H9 (cell line): ENCODE results near the gene PTMA. TPM values are rescaled to one million over a fixed set of nuclear protein-coding genes. Genes with fewer than 3 reads are reported as not detected.
A peak's percentile ranks its signal among the peaks of the same experiment; 100 is the strongest.

Experiments used
- DNase-seq: peaks from one replicate; pipeline ENCODE4 v3.0.0-alpha.2; 2017
- H2AFZ ChIP-seq: one replicate; pipeline ENCODE4 v1.6.1; 2013; ENCODE audit warnings: mild to moderate bottlenecking, low read length, control low read depth, moderate library complexity
- H2AK5ac ChIP-seq: 2 replicates; pipeline ENCODE4 v1.6.1; 2013; ENCODE audit warnings: low read length, control low read depth, mixed read lengths; ENCODE audit not compliant: insufficient read length
- H2BK120ac ChIP-seq: one replicate; pipeline ENCODE4 v1.6.1; 2013; ENCODE audit warnings: low read depth, mild to moderate bottlenecking, low read length, control low read depth, inconsistent platforms; ENCODE audit not compliant: poor library complexity, severe bottlenecking
- H2BK12ac ChIP-seq: 2 replicates; pipeline ENCODE4 v1.6.1; 2013; ENCODE audit warnings: low read length, control low read depth, mixed read lengths, low read depth; ENCODE audit not compliant: insufficient read length
- H2BK15ac ChIP-seq: 2 replicates; pipeline ENCODE4 v1.6.1; 2013; ENCODE audit warnings: low read depth, low read length, control low read depth
- H2BK20ac ChIP-seq: one replicate; pipeline ENCODE4 v1.6.1; 2013; ENCODE audit warnings: low read depth, mild to moderate bottlenecking, low read length, control low read depth, inconsistent platforms; ENCODE audit not compliant: poor library complexity, severe bottlenecking
- H2BK5ac ChIP-seq: 2 replicates; pipeline ENCODE4 v1.6.1; 2013; ENCODE audit warnings: low read length, control low read depth, mixed read lengths; ENCODE audit not compliant: insufficient read length
- H3K14ac ChIP-seq: 2 replicates; pipeline ENCODE4 v1.6.1; 2013; ENCODE audit warnings: low read length, control low read depth; ENCODE audit not compliant: insufficient read depth
- H3K18ac ChIP-seq: 2 replicates; pipeline ENCODE4 v1.6.1; 2013; ENCODE audit warnings: low read depth, mild to moderate bottlenecking, mixed read lengths, low read length, control low read depth; ENCODE audit not compliant: insufficient read length
- H3K23ac ChIP-seq: 2 replicates; pipeline ENCODE4 v1.6.1; 2013; ENCODE audit warnings: low read length, control low read depth, mixed read lengths, low read depth; ENCODE audit not compliant: insufficient read length
- H3K23me2 ChIP-seq: 2 replicates; pipeline ENCODE4 v1.6.1; 2013; ENCODE audit warnings: low read depth, mild to moderate bottlenecking, mixed read lengths, low read length, control low read depth; ENCODE audit not compliant: insufficient read length, poor library complexity, severe bottlenecking
- H3K27ac ChIP-seq: 2 replicates; pipeline ENCODE4 v1.5.1; 2013; ENCODE audit warnings: low read length, control low read depth, mixed read lengths, low read depth; ENCODE audit not compliant: insufficient read length
- H3K27me3 ChIP-seq: 2 replicates; pipeline ENCODE4 v1.6.1; 2013; ENCODE audit warnings: low read length, control low read depth, inconsistent platforms; ENCODE audit not compliant: insufficient read depth
- H3K4ac ChIP-seq: 2 replicates; pipeline ENCODE4 v1.6.1; 2013; ENCODE audit warnings: low read depth, mild to moderate bottlenecking, control low read depth, inconsistent platforms, low read length, moderate library complexity
- H3K4me1 ChIP-seq: 2 replicates; pipeline ENCODE4 v1.6.1; 2013; ENCODE audit warnings: low read length, control low read depth, inconsistent platforms; ENCODE audit not compliant: insufficient read depth
- H3K4me2 ChIP-seq: 2 replicates; pipeline ENCODE4 v1.6.1; 2013; ENCODE audit warnings: low read length, control low read depth, mixed read lengths; ENCODE audit not compliant: insufficient read length, insufficient read depth
- H3K56ac ChIP-seq: 2 replicates; pipeline ENCODE4 v1.6.1; 2013; ENCODE audit warnings: low read depth, mild to moderate bottlenecking, mixed read lengths, low read length, control low read depth; ENCODE audit not compliant: insufficient read length
- H3K79me1 ChIP-seq: 2 replicates; pipeline ENCODE4 v1.6.1; 2013; ENCODE audit warnings: low read depth, mild to moderate bottlenecking, moderate library complexity, low read length, control low read depth, inconsistent platforms; ENCODE audit not compliant: insufficient read depth, poor library complexity, severe bottlenecking
- H3K79me2 ChIP-seq: 2 replicates; pipeline ENCODE4 v1.6.1; 2013; ENCODE audit warnings: low read length, control low read depth, inconsistent platforms; ENCODE audit not compliant: insufficient read depth
- H3K9ac ChIP-seq: 2 replicates; pipeline ENCODE4 v1.6.1; 2013; ENCODE audit warnings: low read length, control low read depth, mixed read lengths; ENCODE audit not compliant: insufficient read length; ENCODE audit errors: extremely low read depth
- H3K9me3 ChIP-seq: one replicate; pipeline ENCODE4 v1.6.1; 2013; ENCODE audit warnings: low read depth, low read length, inconsistent platforms; ENCODE audit not compliant: control insufficient read depth
- H3T11ph ChIP-seq: one replicate; pipeline ENCODE4 v1.6.1; 2013; ENCODE audit warnings: mild to moderate bottlenecking, low read length, control low read depth, inconsistent platforms
- H4K20me1 ChIP-seq: one replicate; pipeline ENCODE4 v1.6.1; 2013; ENCODE audit not compliant: control insufficient read depth, insufficient read length, insufficient read depth
- H4K5ac ChIP-seq: 2 replicates; pipeline ENCODE4 v1.6.1; 2013; ENCODE audit warnings: low read depth, mild to moderate bottlenecking, mixed read lengths, low read length, control low read depth; ENCODE audit not compliant: insufficient read length
- H4K8ac ChIP-seq: replicated peaks from 2 replicates; pipeline ENCODE4 v1.6.1; 2013; ENCODE audit warnings: low read length, control low read depth, mixed read lengths, low read depth; ENCODE audit not compliant: insufficient read length
- H4K91ac ChIP-seq: 2 replicates; pipeline ENCODE4 v1.6.1; 2013; ENCODE audit warnings: low read depth, mild to moderate bottlenecking, moderate library complexity, mixed read lengths, low read length, control low read depth; ENCODE audit not compliant: insufficient read length
- H3K27ac Mint-ChIP-seq, 3 experiments: 2 replicates in 2 of 3; 3 replicates in 1 of 3; pipeline ENCODE4 v1.8.0; 2020 to 2021; ENCODE audit warnings: mixed read lengths in 3 of 3, mild to moderate bottlenecking in 1 of 3, moderate library complexity in 1 of 3
- H3K27me3 Mint-ChIP-seq: 2 replicates; pipeline ENCODE4 v1.8.0; 2021; ENCODE audit warnings: low read depth, mild to moderate bottlenecking, moderate library complexity, mixed read lengths
- H3K36me3 Mint-ChIP-seq, 3 experiments: 2 replicates in 2 of 3; 3 replicates in 1 of 3; pipeline ENCODE4 v1.8.0; 2020 to 2021; ENCODE audit warnings: low read depth in 3 of 3, mixed read lengths in 3 of 3; ENCODE audit not compliant: insufficient read depth in 1 of 3
- H3K4me1 Mint-ChIP-seq, 2 experiments: 2 replicates each; pipeline ENCODE4 v1.8.0; 2020; ENCODE audit warnings: mixed read lengths in 2 of 2
- H3K4me3 Mint-ChIP-seq, 2 experiments: 2 replicates in 1 of 2; 3 replicates in 1 of 2; pipeline ENCODE4 v1.8.0; 2020 to 2021; ENCODE audit warnings: mild to moderate bottlenecking in 2 of 2, mixed read lengths in 2 of 2, moderate library complexity in 1 of 2
- H3K9me3 Mint-ChIP-seq, 2 experiments: 2 replicates in 1 of 2; 3 replicates in 1 of 2; pipeline ENCODE4 v1.8.0; 2020; ENCODE audit warnings: mild to moderate bottlenecking in 2 of 2, mixed read lengths in 2 of 2, moderate library complexity in 1 of 2
- WGBS: extraction: QIAGEN DNeasy Blood & Tissue Kit; methylation state at CpG from one replicate; pipeline ENCODE4 v1.1.7; 2013; ENCODE audit warnings: missing lambda C conversion rate, low lambda C conversion rate, mixed read lengths; ENCODE audit not compliant: insufficient read length; ENCODE audit errors: extremely low coverage; 5-methylcytosine and 5-hydroxymethylcytosine counted together
- total RNA-seq: library from RNA; stranded (reverse); gene quantifications from 2 replicates; pipeline ENCODE4 v1.2.1, GENCODE V29; 2021
- TF ChIP-seq, protein P1 (sequence below): fragments of 200-600 bp; sonication (generic); conservative IDR thresholded peaks from 3 replicates; pipeline ENCODE4 v1.8.0; 2021; ENCODE audit warnings: antibody characterized with exemption, mild to moderate bottlenecking

Gene PTMA
- total RNA-seq, 1 experiment from 2014 or later: 1,963 TPM

- Histone ChIP-seq H3K23ac (no peak overlapping the region), H3K56ac (no peak overlapping the region), H2BK15ac (no peak overlapping the region), H3K4me1 (peaks cover 4% of the 10 kb centered on the region; the same call in 1 of the 2 replicates), H3K14ac (peak overlapping the region; percentile 72; the same call in 1 of the 2 replicates), H3K9ac (no peak overlapping the region), H2BK12ac (peak overlapping the region; percentile 76), H3K79me2 (no peaks in the 10 kb centered on the region), H2BK5ac (no peak overlapping the region), H4K20me1 (no peaks in the 10 kb centered on the region), H2AFZ (no peak overlapping the region), H3K18ac (peak overlapping the region; percentile 74), H3K4me2 (peak overlapping the region; percentile 1), H3K27ac (peak overlapping the region; percentile 1), H2BK120ac (no peak overlapping the region), H3K79me1 (no peaks in the 10 kb centered on the region), H4K8ac (no peak overlapping the region), H3K23me2 (peaks cover 3% of the 10 kb centered on the region), H3K9me3 (no peaks in the 10 kb centered on the region), H2AK5ac (peak overlapping the region; percentile 14), H3K4ac (no peak overlapping the region; the same call in 1 of the 2 replicates), H3K27me3 (no peaks in the 10 kb centered on the region), H4K91ac (peak overlapping the region; percentile 39), H3T11ph (no peak overlapping the region), H2BK20ac (no peak overlapping the region), H4K5ac (peak overlapping the region; percentile 60)
- peaks cover 0 to 7% (median 0%) of the 10 kb centered on the region in 3 experiments; a peak in 3 of 7 replicates for H3K36me3 Mint-ChIP-seq
- H3K4me1 Mint-ChIP-seq: peaks cover 25 to 46% of the 10 kb centered on the region in 2 experiments
- TF ChIP-seq, protein P1, sequence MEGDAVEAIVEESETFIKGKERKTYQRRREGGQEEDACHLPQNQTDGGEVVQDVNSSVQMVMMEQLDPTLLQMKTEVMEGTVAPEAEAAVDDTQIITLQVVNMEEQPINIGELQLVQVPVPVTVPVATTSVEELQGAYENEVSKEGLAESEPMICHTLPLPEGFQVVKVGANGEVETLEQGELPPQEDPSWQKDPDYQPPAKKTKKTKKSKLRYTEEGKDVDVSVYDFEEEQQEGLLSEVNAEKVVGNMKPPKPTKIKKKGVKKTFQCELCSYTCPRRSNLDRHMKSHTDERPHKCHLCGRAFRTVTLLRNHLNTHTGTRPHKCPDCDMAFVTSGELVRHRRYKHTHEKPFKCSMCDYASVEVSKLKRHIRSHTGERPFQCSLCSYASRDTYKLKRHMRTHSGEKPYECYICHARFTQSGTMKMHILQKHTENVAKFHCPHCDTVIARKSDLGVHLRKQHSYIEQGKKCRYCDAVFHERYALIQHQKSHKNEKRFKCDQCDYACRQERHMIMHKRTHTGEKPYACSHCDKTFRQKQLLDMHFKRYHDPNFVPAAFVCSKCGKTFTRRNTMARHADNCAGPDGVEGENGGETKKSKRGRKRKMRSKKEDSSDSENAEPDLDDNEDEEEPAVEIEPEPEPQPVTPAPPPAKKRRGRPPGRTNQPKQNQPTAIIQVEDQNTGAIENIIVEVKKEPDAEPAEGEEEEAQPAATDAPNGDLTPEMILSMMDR: no peak
- peak overlapping the region in 2 of 3 experiments; percentile 8 to 92; a peak in 5 of 7 replicates for H3K27ac Mint-ChIP-seq
- no CpG with 5 or more reads among the region's 34 CpGs for WGBS
- H3K4me3 Mint-ChIP-seq: peak overlapping the region; percentile 27 to 36; a peak in 4 of 5 replicates
- peaks cover 9% of the 10 kb centered on the region for H3K27me3 Mint-ChIP-seq
- H3K9me3 Mint-ChIP-seq: peaks cover 0 to 3% of the 10 kb centered on the region in 2 experiments; a peak in 2 of 5 replicates
- DNase-seq: no peak
Observed at GRCh38 chr2:231662811-231663457, 45.4 kb upstream of the PTMA start.
